GM19193 (cell line): ENCODE results near the gene TMEM259.

Experiments
- POLR2A ChIP-seq: IDR thresholded peaks from 4 replicates; pipeline ENCODE4 v1.6.1; 2011; ENCODE audit not compliant: insufficient read depth, insufficient read length; ENCODE audit errors: extremely low read depth

TMEM259 gene

GRCh38 chr19:1062387-1063029, 41.6 kb upstream of the TMEM259 start:
- no peak for TF ChIP-seq POLR2A

GRCh38 chr19:1061987-1062386, 41.1 kb upstream of the TMEM259 start:
- TF ChIP-seq POLR2A: no peak

GRCh38 chr19:1060689-1061088, 39.8 kb upstream of the TMEM259 start:
- no peak for TF ChIP-seq POLR2A

GRCh38 chr19:1058112-1058511, 37.2 kb upstream of the TMEM259 start:
- no peak for TF ChIP-seq POLR2A

GRCh38 chr19:1057176-1057855, 36.4 kb upstream of the TMEM259 start:
- TF ChIP-seq POLR2A: no peak

GRCh38 chr19:1055886-1056620, 35.1 kb upstream of the TMEM259 start:
- TF ChIP-seq POLR2A: no peak

GRCh38 chr19:1055028-1055425, 34.1 kb upstream of the TMEM259 start:
- TF ChIP-seq POLR2A: no peak

- no peak for TF ChIP-seq POLR2A
Measured at GRCh38 chr19:1054102-1055027, 33.4 kb upstream of the TMEM259 start.

- no peak for TF ChIP-seq POLR2A
Measured at GRCh38 chr19:1053176-1054101, 32.5 kb upstream of the TMEM259 start.

GRCh38 chr19:1052349-1052975, 31.5 kb upstream of the TMEM259 start:
- TF ChIP-seq POLR2A: no peak

- no peak for TF ChIP-seq POLR2A
Measured at GRCh38 chr19:1051791-1052190, 30.9 kb upstream of the TMEM259 start.

GRCh38 chr19:1050989-1051788, 30.3 kb upstream of the TMEM259 start:
- no peak for TF ChIP-seq POLR2A

GRCh38 chr19:1049800-1050199, 28.9 kb upstream of the TMEM259 start:
- no peak for TF ChIP-seq POLR2A
